Measurements from ENCODE around the gene CD59. TPM values are rescaled to one million over a fixed set of nuclear protein-coding genes. Genes with fewer than 3 reads are reported as not detected.

CD59 gene
- total RNA-seq, 1 experiment from 2014 or later, result 736 TPM

GRCh38 chr11:33772870-33773269 lies 36.6 kb upstream of the CD59 start:
- intact Hi-C loops (cut with micrococcal nuclease; ENCODE audit: unreplicated experiment), result no loop called here
- no peaks in the 10 kb centered on the region for H3K9me3 ChIP-seq (ENCODE audit: control insufficient read depth, insufficient read depth, low read depth, low read length)
- peaks cover 13% of the 10 kb centered on the region for H3K4me1 ChIP-seq (ENCODE audit: control insufficient read depth, insufficient read depth, low read length)
- no peak overlapping the region for H3K27ac ChIP-seq (ENCODE audit: low read length)
- POLR2A ChIA-PET, result no interaction called here
- no peak overlapping the region; a peak in 1 of 4 replicates for H3K4me3 ChIP-seq (ENCODE audit: low read depth in 2 of 2, low read length in 2 of 2)
- H3K27me3 ChIP-seq (ENCODE audit: control insufficient read depth, insufficient read depth, low read length), result no peaks in the 10 kb centered on the region
- 0 out of 2 replicates have a peak, but pooled peaks have one; percentile 3 for TF ChIP-seq CTCF (IDR thresholded peaks at IDR 0.05)
- TF ChIP-seq SIN3A (IDR thresholded peaks at IDR 0.05; ENCODE audit: borderline replicate concordance, insufficient read depth, low read depth, low read length), result no peak
- H3K36me3 ChIP-seq (ENCODE audit: control insufficient read depth, insufficient read depth, low read length), result peaks cover 8% of the 10 kb centered on the region
- no TSS peak for BruUV-seq (replicated peaks)
- in situ Hi-C loops (cut with HindIII; ENCODE audit: low pct_unique_long_range_greater_than_20kb, low sequenced_read_pairs), result no loop called here
- ATAC-seq (no peak), DNase-seq (ENCODE audit: low read depth, low spot score) (no peak)
- CTCF ChIA-PET, result no interaction called here

GRCh38 chr11:33772300-33772699 lies 36.1 kb upstream of the CD59 start:
- peaks cover 13% of the 10 kb centered on the region for H3K4me1 ChIP-seq (ENCODE audit: control insufficient read depth, insufficient read depth, low read length)
- H3K4me3 ChIP-seq (ENCODE audit: low read depth in 2 of 2, low read length in 2 of 2), result no peak overlapping the region
- no peak overlapping the region for H3K27ac ChIP-seq (ENCODE audit: low read length)
- H3K27me3 ChIP-seq (ENCODE audit: control insufficient read depth, insufficient read depth, low read length), result no peaks in the 10 kb centered on the region
- in situ Hi-C loops (cut with HindIII; ENCODE audit: low pct_unique_long_range_greater_than_20kb, low sequenced_read_pairs), result no loop called here
- POLR2A ChIA-PET, result no interaction called here
- CTCF ChIA-PET, result no interaction called here
- no peaks in the 10 kb centered on the region for H3K9me3 ChIP-seq (ENCODE audit: control insufficient read depth, insufficient read depth, low read depth, low read length)
- intact Hi-C loops (cut with micrococcal nuclease; ENCODE audit: unreplicated experiment), result no loop called here
- DNase-seq (ENCODE audit: low read depth, low spot score), result no peak
- TF ChIP-seq POLR2AphosphoS5 (IDR thresholded peaks at IDR 0.05; ENCODE audit: low read depth, low read length) (no peak), TCF7L2 (IDR thresholded peaks at IDR 0.05; ENCODE audit: low read depth, low read length) (no peak)
- TSS peak; percentile 47 for BruUV-seq (replicated peaks)
- no peak for ATAC-seq
- H3K36me3 ChIP-seq (ENCODE audit: control insufficient read depth, insufficient read depth, low read length), result peaks cover 8% of the 10 kb centered on the region

- Histone ChIP-seq H3K27ac (ENCODE audit: low read length) (no peak overlapping the region), H3K4me3 (ENCODE audit: low read depth in 2 of 2, low read length in 2 of 2) (no peak overlapping the region), H3K9me3 (ENCODE audit: control insufficient read depth, insufficient read depth, low read depth, low read length) (no peaks in the 10 kb centered on the region), H3K4me1 (ENCODE audit: control insufficient read depth, insufficient read depth, low read length) (peaks cover 13% of the 10 kb centered on the region), H3K36me3 (ENCODE audit: control insufficient read depth, insufficient read depth, low read length) (peaks cover 8% of the 10 kb centered on the region), H3K27me3 (ENCODE audit: control insufficient read depth, insufficient read depth, low read length) (no peaks in the 10 kb centered on the region)
- DNase-seq (ENCODE audit: low read depth, low spot score) (no peak), ATAC-seq (no peak)
- TF ChIP-seq SIN3A (IDR thresholded peaks at IDR 0.05; ENCODE audit: borderline replicate concordance, insufficient read depth, low read depth, low read length) (no peak), REST (IDR thresholded peaks at IDR 0.05; ENCODE audit: insufficient read depth in 1 of 2, low read depth in 2 of 2, low read length in 1 of 2) (no peak), POLR2AphosphoS5 (IDR thresholded peaks at IDR 0.05; ENCODE audit: low read depth, low read length) (no peak), CTCF (IDR thresholded peaks at IDR 0.05) (no peak), TCF7L2 (IDR thresholded peaks at IDR 0.05; ENCODE audit: low read depth, low read length) (no peak)
- intact Hi-C loops (cut with micrococcal nuclease; ENCODE audit: unreplicated experiment) (no loop called here), in situ Hi-C loops (cut with HindIII; ENCODE audit: low pct_unique_long_range_greater_than_20kb, low sequenced_read_pairs) (no loop called here)
- CTCF ChIA-PET, result no interaction called here
- no TSS peak for BruUV-seq (replicated peaks)
- POLR2A ChIA-PET, result no interaction called here
Observed at GRCh38 chr11:33770236-33770635, 34.0 kb upstream of the CD59 start.
